ENCODE results near the gene FAP. TPM values are rescaled to one million over a fixed set of nuclear protein-coding genes. Genes with fewer than 3 reads are reported as not detected.
A peak's percentile ranks its signal among the peaks of the same experiment; 100 is the strongest.

Gene FAP
- total RNA-seq, 4 donors from 2014 or later = 1.4 to 3.5 (median 2.0) TPM; not detected in 1

DNA sequence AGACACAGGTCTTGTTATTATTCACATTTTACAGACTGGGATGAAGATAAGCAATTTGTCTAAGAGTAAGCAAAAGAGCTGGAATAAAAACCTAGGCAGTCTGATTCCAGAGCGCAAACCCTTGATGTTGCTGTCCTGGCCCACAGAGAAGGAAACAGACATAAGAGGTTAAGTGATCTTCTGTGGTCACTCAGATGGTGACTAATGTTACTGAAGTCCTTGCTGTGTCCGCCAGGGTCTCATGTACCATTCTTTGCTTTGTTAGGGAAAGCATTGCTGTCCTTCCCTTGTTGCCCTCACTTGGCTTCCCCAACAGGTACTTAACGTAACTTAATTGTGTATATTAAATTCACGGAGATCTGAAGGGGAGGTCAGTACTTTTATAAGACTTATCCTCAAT lies 14.9 kb upstream of the FAP start:
- H3K9me3 ChIP-seq = no peaks in the 10 kb centered on the region
- WGBS, 2 donors (ENCODE audit: low coverage in 1 of 2) = 90 to 96% methylated on average over 3 to 4 of the region's 4 CpGs
- TF ChIP-seq, protein P1, sequence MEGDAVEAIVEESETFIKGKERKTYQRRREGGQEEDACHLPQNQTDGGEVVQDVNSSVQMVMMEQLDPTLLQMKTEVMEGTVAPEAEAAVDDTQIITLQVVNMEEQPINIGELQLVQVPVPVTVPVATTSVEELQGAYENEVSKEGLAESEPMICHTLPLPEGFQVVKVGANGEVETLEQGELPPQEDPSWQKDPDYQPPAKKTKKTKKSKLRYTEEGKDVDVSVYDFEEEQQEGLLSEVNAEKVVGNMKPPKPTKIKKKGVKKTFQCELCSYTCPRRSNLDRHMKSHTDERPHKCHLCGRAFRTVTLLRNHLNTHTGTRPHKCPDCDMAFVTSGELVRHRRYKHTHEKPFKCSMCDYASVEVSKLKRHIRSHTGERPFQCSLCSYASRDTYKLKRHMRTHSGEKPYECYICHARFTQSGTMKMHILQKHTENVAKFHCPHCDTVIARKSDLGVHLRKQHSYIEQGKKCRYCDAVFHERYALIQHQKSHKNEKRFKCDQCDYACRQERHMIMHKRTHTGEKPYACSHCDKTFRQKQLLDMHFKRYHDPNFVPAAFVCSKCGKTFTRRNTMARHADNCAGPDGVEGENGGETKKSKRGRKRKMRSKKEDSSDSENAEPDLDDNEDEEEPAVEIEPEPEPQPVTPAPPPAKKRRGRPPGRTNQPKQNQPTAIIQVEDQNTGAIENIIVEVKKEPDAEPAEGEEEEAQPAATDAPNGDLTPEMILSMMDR (IDR thresholded peaks at IDR 0.05) = no peak
- TF ChIP-seq POLR2AphosphoS5 (IDR thresholded peaks at IDR 0.05) (no peak), POLR2A (IDR thresholded peaks at IDR 0.05) (no peak), EP300 (IDR thresholded peaks at IDR 0.05; ENCODE audit: low read depth) (no peak)
- intact Hi-C loops (cut with DNase I; ENCODE audit: low total_unique reads) (no loop called here), in situ Hi-C loops (cut with MboI; ENCODE audit: low pct_ligation_motif_present in 1 of 4, low pct_unique_long_range_greater_than_20kb in 1 of 4, low sequenced_read_pairs in 3 of 4) (no loop called here)
- H3K4me1 ChIP-seq = peaks cover 0 to 11% (median 6%) of the 10 kb centered on the region in 4 donors
- no peaks in the 10 kb centered on the region for H3K27me3 ChIP-seq
- H3K36me3 ChIP-seq = no peaks in the 10 kb centered on the region
- DNase-seq = no peak
- no peak overlapping the region for H3K27ac ChIP-seq
- H3K4me3 ChIP-seq = no peak overlapping the region

GRCh38 chr2:162257425-162257824 lies 14.2 kb upstream of the FAP start:
- no peak overlapping the region for H3K27ac ChIP-seq
- in situ Hi-C loops (cut with MboI; ENCODE audit: low pct_ligation_motif_present in 1 of 4, low pct_unique_long_range_greater_than_20kb in 1 of 4, low sequenced_read_pairs in 3 of 4) = no loop called here
- DNase-seq = no peak
- H3K4me3 ChIP-seq = no peak overlapping the region
- no peak for TF ChIP-seq EP300 (IDR thresholded peaks at IDR 0.05; ENCODE audit: low read depth)
- TF ChIP-seq POLR2A (IDR thresholded peaks at IDR 0.05) = no peak
- TF ChIP-seq, protein P1 (IDR thresholded peaks at IDR 0.05) = no peak
- TF ChIP-seq POLR2AphosphoS5 (IDR thresholded peaks at IDR 0.05) = no peak
- no peaks in the 10 kb centered on the region for H3K27me3 ChIP-seq
- WGBS, 2 donors (ENCODE audit: low coverage in 1 of 2) = 30 to 44% methylated on average over 1 of the region's 1 CpG
- no peaks in the 10 kb centered on the region for H3K9me3 ChIP-seq
- peaks cover 0 to 11% (median 6%) of the 10 kb centered on the region in 4 donors for H3K4me1 ChIP-seq
- H3K36me3 ChIP-seq = no peaks in the 10 kb centered on the region
- intact Hi-C loops (cut with DNase I; ENCODE audit: low total_unique reads) = no loop called here

- in situ Hi-C loops (cut with MboI; ENCODE audit: low pct_ligation_motif_present in 1 of 4, low pct_unique_long_range_greater_than_20kb in 1 of 4, low sequenced_read_pairs in 3 of 4) (no loop called here), intact Hi-C loops (cut with DNase I; ENCODE audit: low total_unique reads) (no loop called here)
- Histone ChIP-seq H3K4me1 (peaks cover 0 to 6% (median 4%) of the 10 kb centered on the region in 4 donors), H3K27me3 (no peaks in the 10 kb centered on the region), H3K27ac (peak overlapping the region in 2 of 4 donors; percentile 21 to 26), H3K4me3 (no peak overlapping the region), H3K36me3 (no peaks in the 10 kb centered on the region), H3K9me3 (no peaks in the 10 kb centered on the region)
- no peak for TF ChIP-seq POLR2AphosphoS5 (IDR thresholded peaks at IDR 0.05)
- TF ChIP-seq POLR2A (IDR thresholded peaks at IDR 0.05) = no peak
- no peak for TF ChIP-seq EP300 (IDR thresholded peaks at IDR 0.05; ENCODE audit: low read depth)
- TF ChIP-seq, protein P1 (IDR thresholded peaks at IDR 0.05) = no peak
- DNase-seq = no peak
- 77 to 83% methylated on average over 2 of the region's 2 CpGs for WGBS, 2 donors (ENCODE audit: low coverage in 1 of 2)
These were observed 13.3 kb upstream of the FAP start for GRCh38 chr2:162256591-162256991.

DNA sequence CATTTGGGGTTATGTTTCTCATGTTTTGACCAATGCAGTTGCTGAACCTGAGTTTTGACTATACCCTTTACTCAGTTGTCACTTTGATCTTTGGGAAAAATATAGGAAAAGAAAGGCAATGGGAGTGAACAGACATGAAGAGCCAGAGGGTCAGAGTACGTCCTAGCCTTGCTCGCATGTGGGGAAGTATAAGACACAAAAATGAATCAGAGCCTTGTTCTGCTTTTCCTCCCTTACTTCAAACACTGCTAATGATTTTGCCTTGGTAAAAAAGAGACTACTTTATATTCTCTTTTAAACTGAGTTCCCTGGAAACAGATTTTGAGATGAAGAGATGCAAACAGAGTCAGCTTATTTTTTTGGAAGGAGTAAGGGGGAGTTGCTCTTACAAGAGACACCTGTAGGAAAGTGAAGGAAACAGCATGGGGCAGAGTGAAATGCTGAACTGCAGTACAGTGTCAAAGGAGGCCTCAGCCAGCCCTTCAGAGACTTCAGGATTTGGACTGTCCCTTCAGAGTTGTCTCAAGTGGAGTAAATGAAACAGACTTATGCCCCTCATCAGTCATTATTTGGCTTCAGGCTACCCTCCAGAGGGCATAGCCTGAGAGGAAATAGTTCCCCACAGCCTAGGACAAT lies 11.1 kb upstream of the FAP start:
- WGBS, 2 donors (ENCODE audit: low coverage in 1 of 2) = 67 to 78% methylated on average over 2 of the region's 2 CpGs

More for the DNA sequence above, 11.1 kb upstream of the FAP start:
- Histone ChIP-seq H3K4me1 (no peaks in the 10 kb centered on the region), H3K4me3 (no peak overlapping the region), H3K36me3 (no peaks in the 10 kb centered on the region), H3K9me3 (no peaks in the 10 kb centered on the region), H3K27ac (no peak overlapping the region), H3K27me3 (no peaks in the 10 kb centered on the region)
- intact Hi-C loops (cut with DNase I; ENCODE audit: low total_unique reads) = no loop called here
- DNase-seq = no peak
- TF ChIP-seq, protein P1 (IDR thresholded peaks at IDR 0.05) = no peak
- in situ Hi-C loops (cut with MboI; ENCODE audit: low pct_ligation_motif_present in 1 of 4, low pct_unique_long_range_greater_than_20kb in 1 of 4, low sequenced_read_pairs in 3 of 4) = no loop called here
